Glutamatergic neuron (in vitro differentiated cells): ENCODE data around the gene PON3. TPM values are rescaled to one million over a fixed set of nuclear protein-coding genes. Genes with fewer than 3 reads are reported as not detected.

Experiments used
- DNase-seq: peaks from one replicate; pipeline ENCODE4 v3.0.0; 2022
- H3K27ac Mint-ChIP-seq: one replicate; pipeline ENCODE4 v1.8.0; 2020; ENCODE audit warnings: mild to moderate bottlenecking, mixed read lengths, inconsistent platforms; ENCODE audit not compliant: unreplicated experiment
- H3K27me3 Mint-ChIP-seq: one replicate; pipeline ENCODE4 v1.8.0; 2020; ENCODE audit warnings: mild to moderate bottlenecking, moderate library complexity, mixed read lengths, inconsistent platforms; ENCODE audit not compliant: unreplicated experiment
- H3K36me3 Mint-ChIP-seq: one replicate; pipeline ENCODE4 v1.8.0; 2020; ENCODE audit warnings: mild to moderate bottlenecking, mixed read lengths, inconsistent platforms; ENCODE audit not compliant: unreplicated experiment
- H3K4me1 Mint-ChIP-seq: one replicate; pipeline ENCODE4 v1.8.0; 2020; ENCODE audit warnings: mild to moderate bottlenecking, low read depth, mixed read lengths, inconsistent platforms; ENCODE audit not compliant: unreplicated experiment
- H3K4me3 Mint-ChIP-seq: one replicate; pipeline ENCODE4 v1.8.0; 2020; ENCODE audit warnings: mild to moderate bottlenecking, mixed read lengths, inconsistent platforms; ENCODE audit not compliant: unreplicated experiment
- H3K9me3 Mint-ChIP-seq: one replicate; pipeline ENCODE4 v1.8.0; 2020; ENCODE audit warnings: mild to moderate bottlenecking, moderate library complexity, mixed read lengths, inconsistent platforms; ENCODE audit not compliant: unreplicated experiment
- CTCF ChIP-seq: fragments of 200-600 bp; sonication (generic); IDR thresholded peaks from one replicate; pipeline ENCODE4 v1.5.0; 2021; ENCODE audit not compliant: partially characterized antibody, unreplicated experiment
- total RNA-seq: library from RNA; stranded (reverse); fragmentation: NEBNext Ultra II Directional; extraction: Animal tissue kit (Norgen Biotek cat#: 25700); gene quantifications from one replicate; pipeline ENCODE4 v1.2.1, GENCODE V29; 2021; ENCODE audit not compliant: unreplicated experiment

Gene PON3
- total RNA-seq, 1 donor from 2014 or later: not detected

- peaks cover 5% of the 10 kb centered on the region for H3K9me3 Mint-ChIP-seq
- no peak for TF ChIP-seq CTCF
- H3K36me3 Mint-ChIP-seq: no peaks in the 10 kb centered on the region
- peaks cover 4% of the 10 kb centered on the region for H3K27me3 Mint-ChIP-seq
- H3K4me1 Mint-ChIP-seq: peaks cover 32% of the 10 kb centered on the region
- no peak overlapping the region for H3K4me3 Mint-ChIP-seq
- no peak for DNase-seq
- H3K27ac Mint-ChIP-seq: peak overlapping the region; percentile 99
These were observed 76.6 kb downstream of the PON3 start for GRCh38 chr7:95319570-95319969.

GRCh38 chr7:95318501-95319100 is 77.6 kb downstream of the PON3 start:
- Mint-ChIP-seq H3K4me3 (no peak overlapping the region), H3K9me3 (peaks cover 6% of the 10 kb centered on the region), H3K27ac (peak overlapping the region; percentile 99), H3K27me3 (peaks cover 4% of the 10 kb centered on the region), H3K36me3 (peaks cover 4% of the 10 kb centered on the region), H3K4me1 (peaks cover 32% of the 10 kb centered on the region)
- peak; percentile 33 for DNase-seq
- no peak for TF ChIP-seq CTCF

GRCh38 chr7:95317966-95318365 is 78.2 kb downstream of the PON3 start:
- peaks cover 31% of the 10 kb centered on the region for H3K4me1 Mint-ChIP-seq
- H3K9me3 Mint-ChIP-seq: peaks cover 6% of the 10 kb centered on the region
- no peak for DNase-seq
- H3K27ac Mint-ChIP-seq: peak overlapping the region; percentile 99
- TF ChIP-seq CTCF: no peak
- peak overlapping the region; percentile 16 for H3K4me3 Mint-ChIP-seq
- H3K27me3 Mint-ChIP-seq: peaks cover 4% of the 10 kb centered on the region
- peaks cover 5% of the 10 kb centered on the region for H3K36me3 Mint-ChIP-seq

GRCh38 chr7:95317546-95317945 is 78.6 kb downstream of the PON3 start:
- Mint-ChIP-seq H3K4me1 (peaks cover 29% of the 10 kb centered on the region), H3K27me3 (peaks cover 4% of the 10 kb centered on the region), H3K4me3 (no peak overlapping the region), H3K9me3 (peaks cover 6% of the 10 kb centered on the region), H3K27ac (peak overlapping the region; percentile 99), H3K36me3 (peaks cover 5% of the 10 kb centered on the region)
- no peak for DNase-seq
- no peak for TF ChIP-seq CTCF

- peaks cover 5% of the 10 kb centered on the region for H3K36me3 Mint-ChIP-seq
- H3K9me3 Mint-ChIP-seq: peaks cover 6% of the 10 kb centered on the region
- no peak for TF ChIP-seq CTCF
- H3K27ac Mint-ChIP-seq: no peak overlapping the region
- peaks cover 29% of the 10 kb centered on the region for H3K4me1 Mint-ChIP-seq
- DNase-seq: no peak
- no peak overlapping the region for H3K4me3 Mint-ChIP-seq
- H3K27me3 Mint-ChIP-seq: peaks cover 4% of the 10 kb centered on the region
These were observed 79.6 kb downstream of the PON3 start for GRCh38 chr7:95316588-95316987.
